ENCODE measurements around the gene COL10A1.
"Not testable (repeated sequence)": the region's sequence is repeated elsewhere in the genome, so short reads cannot be mapped to it uniquely, and the experiment has no call there.

Gene COL10A1

GRCh38 chr6:116106146-116106545 lies 19.8 kb downstream of the COL10A1 start:
- H3K36me3 Mint-ChIP-seq: peaks cover 19% of the 10 kb centered on the region
- H3K27me3 Mint-ChIP-seq: no peaks in the 10 kb centered on the region
- H3K9me3 Mint-ChIP-seq: no peaks in the 10 kb centered on the region
- no peak for DNase-seq
- no peak overlapping the region for H3K4me3 Mint-ChIP-seq
- CTCF ChIA-PET: interaction anchor here (1.1 kb wide), 2 partner anchors 8 to 16 kb away, joined by 3 read pairs; no protein-coding TSS in a partner anchor
- H3K27ac Mint-ChIP-seq: no peak overlapping the region
- peaks cover 40% of the 10 kb centered on the region for H3K4me1 Mint-ChIP-seq

- Mint-ChIP-seq H3K9me3 (no peaks in the 10 kb centered on the region), H3K27me3 (no peaks in the 10 kb centered on the region), H3K4me3 (no peak overlapping the region), H3K27ac (no peak overlapping the region), H3K4me1 (peaks cover 42% of the 10 kb centered on the region), H3K36me3 (peaks cover 13% of the 10 kb centered on the region)
- DNase-seq: no peak
- CTCF ChIA-PET: interaction anchor here (1.1 kb wide), 2 partner anchors 9 to 17 kb away, joined by 3 read pairs; no protein-coding TSS in a partner anchor
These were observed 20.7 kb downstream of the COL10A1 start for GRCh38 chr6:116105247-116105646.

- Mint-ChIP-seq H3K9me3 (no peaks in the 10 kb centered on the region), H3K27ac (no peak overlapping the region), H3K27me3 (no peaks in the 10 kb centered on the region), H3K4me1 (peaks cover 45% of the 10 kb centered on the region), H3K4me3 (no peak overlapping the region), H3K36me3 (peaks cover 11% of the 10 kb centered on the region)
- DNase-seq: no peak
- CTCF ChIA-PET: no interaction called here
These were observed 21.3 kb downstream of the COL10A1 start for GRCh38 chr6:116104636-116105035.

GRCh38 chr6:116102873-116103272 lies 23.1 kb downstream of the COL10A1 start:
- H3K4me1 Mint-ChIP-seq: peaks cover 53% of the 10 kb centered on the region

GRCh38 chr6:116101790-116102189 lies 24.1 kb downstream of the COL10A1 start:
- Mint-ChIP-seq H3K9me3 (peaks cover under 1% of the 10 kb centered on the region), H3K4me1 (peaks cover 53% of the 10 kb centered on the region), H3K27ac (peak overlapping the region; percentile 89), H3K27me3 (no peaks in the 10 kb centered on the region), H3K4me3 (peak overlapping the region; percentile 88), H3K36me3 (peaks cover 4% of the 10 kb centered on the region)
- CTCF ChIA-PET: interaction anchor here (1.2 to 4.0 kb wide), 4 partner anchors 9 to 115 kb away, joined by 4 to 29 read pairs (median 5); no protein-coding TSS in a partner anchor
- no peak for DNase-seq

More at GRCh38 chr6:116102873-116103272, 23.1 kb downstream of the COL10A1 start:
- H3K9me3 Mint-ChIP-seq: no peaks in the 10 kb centered on the region
- no peak overlapping the region for H3K27ac Mint-ChIP-seq
- H3K4me3 Mint-ChIP-seq: no peak overlapping the region
- H3K27me3 Mint-ChIP-seq: no peaks in the 10 kb centered on the region
- DNase-seq: no peak
- H3K36me3 Mint-ChIP-seq: peaks cover 4% of the 10 kb centered on the region
- CTCF ChIA-PET: interaction anchor here (1.5 to 4.0 kb wide), 3 partner anchors 9 to 114 kb away, joined by 4 to 29 read pairs (median 6); no protein-coding TSS in a partner anchor

- CTCF ChIA-PET: interaction anchor here (1.2 to 4.0 kb wide), 3 partner anchors 9 to 116 kb away, joined by 4 to 29 read pairs (median 4); no protein-coding TSS in a partner anchor
- Mint-ChIP-seq H3K9me3 (peaks cover 5% of the 10 kb centered on the region), H3K27me3 (no peaks in the 10 kb centered on the region), H3K4me3 (peak overlapping the region; percentile 88), H3K27ac (peak overlapping the region; percentile 89), H3K36me3 (peaks cover 4% of the 10 kb centered on the region), H3K4me1 (peaks cover 53% of the 10 kb centered on the region)
- no peak for DNase-seq
These were observed 24.6 kb downstream of the COL10A1 start for GRCh38 chr6:116101302-116101718.

GRCh38 chr6:116100419-116101301 lies 25.3 kb downstream of the COL10A1 start, which contains the start of gene NT5DC1:
Gene NT5DC1, plus strand, starts transcription at chr6:116100853. Its CDS starts 78 bp downstream, at chr6:116100931.
- DNase-seq: peak; percentile 89
- Mint-ChIP-seq H3K36me3 (peaks cover 4% of the 10 kb centered on the region), H3K9me3 (peaks cover 12% of the 10 kb centered on the region), H3K4me1 (peaks cover 47% of the 10 kb centered on the region), H3K27me3 (no peaks in the 10 kb centered on the region), H3K27ac (peak within 1 kb of the TSS; percentile 89), H3K4me3 (peak within 1 kb of the TSS; percentile 88)
- CTCF ChIA-PET: interaction anchor here (1.2 to 4.0 kb wide), 2 partner anchors 10 to 12 kb away, joined by 4 to 29 read pairs; no protein-coding TSS in a partner anchor

GRCh38 chr6:116099036-116099435 lies 26.9 kb downstream of the COL10A1 start:
- Mint-ChIP-seq H3K4me3 (no peak overlapping the region), H3K4me1 (peaks cover 38% of the 10 kb centered on the region), H3K27ac (no peak overlapping the region), H3K9me3 (peaks cover 15% of the 10 kb centered on the region), H3K27me3 (no peaks in the 10 kb centered on the region), H3K36me3 (peaks cover 4% of the 10 kb centered on the region)
- DNase-seq: no peak
- CTCF ChIA-PET: interaction anchor here (4.1 kb wide), 1 partner anchor 87 kb away, joined by 36 read pairs; no protein-coding TSS in a partner anchor

GRCh38 chr6:116096979-116097816 lies 28.7 kb downstream of the COL10A1 start:
- DNase-seq: no peak

GRCh38 chr6:116096048-116096759 lies 29.7 kb downstream of the COL10A1 start:
- Mint-ChIP-seq H3K9me3 (peaks cover 15% of the 10 kb centered on the region), H3K4me1 (peaks cover 14% of the 10 kb centered on the region)
- CTCF ChIA-PET: interaction anchor here (0.9 to 4.1 kb wide), 9 partner anchors 10 to 87 kb away, joined by 3 to 36 read pairs (median 4); no protein-coding TSS in a partner anchor
- DNase-seq, H3K27ac Mint-ChIP-seq, H3K4me3 Mint-ChIP-seq, H3K27me3 Mint-ChIP-seq, H3K36me3 Mint-ChIP-seq: not testable (repeated sequence)

More at GRCh38 chr6:116096979-116097816, 28.7 kb downstream of the COL10A1 start:
- H3K4me1 Mint-ChIP-seq: peaks cover 23% of the 10 kb centered on the region
- H3K9me3 Mint-ChIP-seq: peaks cover 15% of the 10 kb centered on the region
- H3K27me3 Mint-ChIP-seq: no peaks in the 10 kb centered on the region
- H3K4me3 Mint-ChIP-seq: no peak overlapping the region
- H3K36me3 Mint-ChIP-seq: no peaks in the 10 kb centered on the region
- CTCF ChIA-PET: interaction anchor here (1.0 to 4.1 kb wide), 8 partner anchors 11 to 91 kb away, joined by 3 to 36 read pairs (median 5); no protein-coding TSS in a partner anchor
- H3K27ac Mint-ChIP-seq: no peak overlapping the region

GRCh38 chr6:116094041-116094440 lies 31.9 kb downstream of the COL10A1 start:
- Mint-ChIP-seq H3K9me3 (peaks cover 15% of the 10 kb centered on the region), H3K27me3 (no peaks in the 10 kb centered on the region), H3K4me1 (peaks cover 10% of the 10 kb centered on the region), H3K4me3 (no peak overlapping the region), H3K27ac (no peak overlapping the region), H3K36me3 (no peaks in the 10 kb centered on the region)
- no peak for DNase-seq
- CTCF ChIA-PET: no interaction called here

GRCh38 chr6:116090251-116090650 lies 35.7 kb downstream of the COL10A1 start:
- Mint-ChIP-seq H3K4me3 (no peak overlapping the region), H3K27ac (no peak overlapping the region)
- CTCF ChIA-PET: interaction anchor here (0.9 kb wide), 1 partner anchor 22 kb away, joined by 3 read pairs; no protein-coding TSS in a partner anchor

GRCh38 chr6:116088946-116089345 lies 37.0 kb downstream of the COL10A1 start:
- H3K9me3 Mint-ChIP-seq: no peaks in the 10 kb centered on the region
- DNase-seq: no peak
- no peaks in the 10 kb centered on the region for H3K27me3 Mint-ChIP-seq
- CTCF ChIA-PET: no interaction called here
- no peak overlapping the region for H3K27ac Mint-ChIP-seq
- no peaks in the 10 kb centered on the region for H3K36me3 Mint-ChIP-seq
- H3K4me1 Mint-ChIP-seq: peaks cover 6% of the 10 kb centered on the region
- H3K4me3 Mint-ChIP-seq: no peak overlapping the region

More at GRCh38 chr6:116090251-116090650, 35.7 kb downstream of the COL10A1 start:
- Mint-ChIP-seq H3K36me3 (no peaks in the 10 kb centered on the region), H3K27me3 (no peaks in the 10 kb centered on the region), H3K4me1 (peaks cover 6% of the 10 kb centered on the region), H3K9me3 (no peaks in the 10 kb centered on the region)
- DNase-seq: no peak
